ENCODE results near the gene PCDH1.

- TF ChIP-seq CTCF (IDR thresholded peaks at IDR 0.05) (no peak), POLR2A (IDR thresholded peaks at IDR 0.05) (no peak)
These were observed 70.9 kb downstream of the PCDH1 start for GRCh38 chr5:141807329-141807728.
